Measurements from ENCODE around the gene CIP2A.
"Not testable (repeated sequence)": the region's sequence is repeated elsewhere in the genome, so short reads cannot be mapped to it uniquely, and the experiment has no call there.

CIP2A gene

GRCh38 chr3:108589081-108589997, at the start of gene CIP2A, which contains the start of gene DZIP3:
TSS of gene CIP2A (minus strand) at chr3:108589438. CDS start at chr3:108589375, 63 bp downstream.
TSS of gene DZIP3 (plus strand) at chr3:108589722. CDS start at chr3:108605407, 15,685 bp downstream.
- peak; percentile 72 for DNase-seq

DNA sequence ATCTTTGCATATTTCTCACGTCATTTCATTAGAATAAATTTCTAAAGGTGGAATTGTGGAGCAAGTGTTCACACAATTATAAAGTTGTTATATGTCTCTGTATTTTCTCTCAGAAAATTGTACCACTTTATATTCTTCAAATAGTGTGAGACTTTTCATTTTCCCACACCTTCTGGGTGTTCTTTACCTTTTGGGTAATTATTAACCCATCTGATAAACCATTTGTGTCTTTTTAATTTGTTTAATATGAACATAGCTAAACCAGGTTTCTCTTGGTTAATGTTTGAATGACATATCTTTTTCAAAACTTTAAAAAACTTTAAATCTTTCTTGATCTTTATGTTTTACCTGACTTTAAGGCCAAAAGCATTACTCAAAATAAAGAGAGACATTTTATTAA, 40.7 kb upstream of the CIP2A start:
- no peak for DNase-seq

DNA sequence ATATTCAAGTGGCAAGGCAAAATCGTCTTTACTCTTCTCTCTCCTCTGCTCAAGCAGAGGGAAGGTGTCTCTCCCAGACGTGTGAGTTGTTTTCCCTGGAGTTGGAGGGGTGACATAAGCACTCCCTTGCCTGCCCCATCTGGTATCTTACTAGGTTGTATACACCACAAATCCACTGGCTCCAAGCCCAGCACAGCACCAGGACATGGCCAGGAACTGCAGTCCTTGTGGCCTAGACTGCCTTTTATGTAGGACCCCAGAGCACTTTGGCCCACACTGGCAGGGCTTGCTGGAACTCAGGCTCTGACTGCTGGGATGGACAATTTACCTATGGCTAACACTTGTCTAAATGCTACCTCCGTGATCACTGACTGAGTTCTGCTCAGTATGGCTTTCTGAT, 34.3 kb upstream of the CIP2A start:
- no peak for DNase-seq

GRCh38 chr3:108620250-108620649, 31.0 kb upstream of the CIP2A start:
- DNase-seq: no peak

DNA sequence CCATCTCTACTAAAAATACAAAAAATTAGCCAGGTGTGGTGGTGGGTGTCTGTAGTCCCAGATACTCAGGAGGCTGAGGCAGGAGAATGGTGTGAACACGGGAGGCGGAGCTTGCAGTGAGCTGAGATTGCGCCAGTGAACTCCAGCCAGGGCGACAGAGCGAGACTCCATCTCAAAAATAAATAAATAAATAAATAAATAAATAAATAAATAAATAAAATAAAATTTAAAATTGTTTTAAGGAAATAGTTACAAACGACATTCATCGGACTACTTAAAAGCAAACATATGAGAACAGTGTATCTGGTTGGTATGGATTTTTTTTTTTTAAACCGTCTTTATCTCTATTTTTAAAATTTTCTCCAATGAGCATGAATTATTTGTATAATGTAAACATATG, 26.9 kb upstream of the CIP2A start:
- not testable (repeated sequence) for DNase-seq

DNA sequence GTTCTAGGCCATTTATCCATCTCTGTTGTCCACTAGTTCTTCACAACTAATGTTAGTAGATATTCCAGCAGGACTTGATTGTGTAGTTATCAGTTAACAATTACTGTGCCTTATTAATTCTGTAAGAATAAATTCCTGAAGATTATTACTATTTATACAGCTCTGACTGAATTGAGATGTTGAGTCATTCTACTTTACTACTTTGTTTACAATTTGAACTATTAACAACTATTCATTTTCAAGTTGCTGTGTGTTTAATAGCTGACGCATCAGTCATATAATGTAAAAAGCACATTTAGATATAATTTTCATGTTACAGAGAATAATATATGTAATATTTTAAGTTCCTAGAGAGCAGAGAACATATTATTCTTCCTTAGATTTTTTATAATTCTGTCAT, 21.4 kb upstream of the CIP2A start:
- DNase-seq: no peak

DNA sequence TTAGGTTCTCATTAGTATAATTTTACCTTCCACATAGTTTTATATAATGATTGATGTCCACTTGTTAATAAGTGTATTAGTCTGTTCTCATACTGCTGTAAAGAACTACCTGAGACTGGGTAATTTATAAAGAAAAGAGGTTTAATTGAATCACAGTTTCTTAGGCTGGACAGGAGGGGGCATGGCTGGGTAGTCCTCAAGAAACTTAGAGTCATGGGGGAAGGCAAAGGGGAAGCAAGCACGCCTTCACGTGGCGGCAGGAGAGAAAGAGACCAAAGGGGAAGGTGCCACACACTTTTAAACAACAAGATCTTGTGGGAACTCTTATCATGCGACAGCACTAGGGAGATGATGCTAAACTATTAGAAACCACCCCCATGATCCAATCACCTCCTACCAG, 19.5 kb upstream of the CIP2A start:
- DNase-seq: no peak

GRCh38 chr3:108605491-108605890, 16.3 kb upstream of the CIP2A start:
- DNase-seq: no peak

DNA sequence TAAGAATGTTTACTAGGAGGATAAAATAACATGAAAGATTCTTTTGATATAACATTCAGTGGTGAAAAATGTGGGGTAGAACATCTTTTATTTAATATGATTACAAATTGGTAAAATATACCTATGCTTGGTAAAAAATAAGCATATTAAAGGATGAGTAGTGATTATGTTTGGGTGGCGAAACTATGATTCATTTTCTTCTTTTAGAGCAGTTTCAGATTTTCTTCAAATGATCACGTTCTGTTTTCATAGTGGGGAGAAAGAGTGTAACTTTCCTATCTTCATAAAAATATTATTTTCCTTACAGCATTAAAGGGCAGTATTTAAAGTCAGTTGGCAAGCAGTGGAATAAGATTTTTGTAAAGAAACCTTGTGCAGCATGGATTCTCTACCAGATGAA, 15.8 kb upstream of the CIP2A start:
- DNase-seq: no peak

- no peak for DNase-seq
Measured at GRCh38 chr3:108603691-108604090, 14.5 kb upstream of the CIP2A start.

DNA sequence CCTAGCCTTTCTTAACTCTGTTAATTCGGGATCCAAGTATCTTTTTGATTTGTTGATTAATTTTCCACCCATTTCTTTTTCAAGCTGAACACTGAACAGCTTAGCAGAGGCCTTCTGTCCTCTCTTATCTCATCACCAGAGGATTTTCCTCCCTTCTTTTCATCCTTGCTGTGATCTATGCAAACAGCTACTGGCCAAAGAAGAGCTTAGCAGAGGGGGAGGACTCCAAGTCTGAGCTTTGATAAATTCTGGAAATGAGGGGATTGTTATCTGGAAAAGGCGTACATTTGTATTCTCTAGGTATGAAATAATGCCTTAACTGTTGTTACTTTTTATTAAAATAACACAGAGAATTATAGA, 13.7 kb upstream of the CIP2A start:
- DNase-seq: no peak

- no peak for DNase-seq
Measured at GRCh38 chr3:108602249-108602934, 13.2 kb upstream of the CIP2A start.

DNA sequence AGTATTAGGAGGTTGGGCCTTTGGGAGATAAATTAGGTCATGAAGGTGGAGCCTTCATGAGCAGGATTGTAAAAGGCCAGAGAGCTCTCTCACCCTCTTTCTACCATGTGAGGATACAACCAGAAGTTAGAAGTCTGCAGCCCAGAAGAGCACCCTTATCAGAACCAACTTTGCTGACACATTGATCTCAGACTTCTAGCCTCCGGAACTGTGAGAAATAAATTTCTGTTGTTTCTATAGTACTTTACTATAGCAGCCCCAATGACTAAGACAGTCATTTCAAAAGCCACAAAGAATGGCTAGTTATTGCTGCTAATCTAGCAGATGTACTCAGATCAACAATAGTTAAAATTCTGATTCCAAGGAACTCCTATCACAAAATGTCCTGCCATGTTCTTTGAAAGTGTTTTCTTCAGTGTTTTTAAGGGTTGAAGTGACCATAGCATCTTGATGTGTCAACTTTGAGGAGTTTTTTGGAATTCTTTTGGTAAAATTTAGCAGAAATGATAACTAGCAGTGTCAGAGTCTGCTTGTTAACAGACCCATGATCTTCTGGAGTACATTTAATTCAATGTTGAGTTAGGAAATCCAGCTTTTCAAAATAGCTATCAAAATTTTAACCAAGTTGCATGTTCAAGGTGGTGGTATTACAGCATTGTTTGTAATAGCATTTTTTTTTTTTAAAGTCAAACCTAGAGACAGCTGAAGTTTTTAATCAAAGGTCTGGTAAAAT, 10.6 kb upstream of the CIP2A start:
- no peak for DNase-seq

- no peak for DNase-seq
Measured at GRCh38 chr3:108598375-108598774, 9.1 kb upstream of the CIP2A start.

GRCh38 chr3:108595321-108595720, 6.1 kb upstream of the CIP2A start:
- DNase-seq: no peak

GRCh38 chr3:108590460-108590859, 1.2 kb upstream of the CIP2A start:
- no peak for DNase-seq

- no peak for DNase-seq
Measured at GRCh38 chr3:108589998-108590323, 723 bp upstream of the CIP2A start.

DNA sequence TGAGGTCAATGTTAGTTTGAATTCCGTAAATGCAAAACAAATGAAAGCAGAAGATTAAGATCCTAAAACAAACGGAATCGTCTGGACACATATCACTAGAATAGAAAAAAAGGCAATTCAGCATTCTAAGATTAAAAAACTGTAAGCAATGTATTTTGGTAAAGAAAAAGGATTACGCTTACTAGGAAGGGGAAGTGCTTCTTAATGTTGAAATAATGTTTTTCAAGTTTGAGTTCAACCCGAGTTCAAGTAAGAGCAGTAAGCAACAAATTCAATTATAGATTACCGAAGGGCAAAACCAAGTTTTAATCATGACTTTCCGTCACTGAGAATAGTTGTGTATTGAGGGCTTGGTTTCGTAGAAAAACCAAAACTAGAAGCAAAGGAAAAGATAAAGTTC, 637 bp downstream of the CIP2A start:
- no peak for DNase-seq

DNA sequence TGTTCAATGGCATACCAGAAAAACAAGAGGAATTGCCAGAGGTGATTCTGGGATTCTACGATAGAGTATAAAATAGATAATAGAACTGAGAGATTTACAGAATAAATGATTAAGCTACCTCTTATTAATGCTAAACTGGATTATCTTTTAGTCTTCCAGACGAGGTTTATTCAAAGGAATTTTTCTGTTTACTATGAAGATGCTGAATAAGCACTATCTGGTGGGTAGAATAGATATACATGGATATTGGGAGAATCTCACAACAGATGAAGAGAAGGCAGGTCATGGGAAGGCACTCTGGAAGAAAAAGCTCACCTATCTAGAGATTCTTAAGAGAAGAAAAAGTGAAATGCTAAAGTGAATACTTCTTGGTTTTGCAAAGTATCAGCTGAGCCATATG, 11.2 kb downstream of the CIP2A start:
- DNase-seq: no peak

DNA sequence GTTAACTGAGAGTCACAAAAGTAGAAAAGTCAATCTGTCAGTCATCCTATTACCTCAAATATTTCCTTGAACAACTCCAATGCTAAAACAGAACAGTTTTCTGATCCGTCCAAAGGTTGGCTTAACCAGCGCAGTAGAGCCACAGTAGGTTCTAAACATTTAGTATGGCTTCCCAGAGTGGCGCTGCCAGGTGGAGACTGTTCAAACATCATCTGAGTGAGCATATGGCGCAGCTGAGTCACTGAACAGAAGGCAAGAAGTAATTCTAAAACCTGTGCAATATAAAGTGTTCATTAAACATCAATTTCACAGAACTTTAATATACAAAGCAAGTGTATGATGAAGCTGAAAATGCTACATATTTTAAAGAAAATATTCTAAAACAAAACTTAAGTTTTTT, 19.9 kb downstream of the CIP2A start:
- DNase-seq: no peak

DNA sequence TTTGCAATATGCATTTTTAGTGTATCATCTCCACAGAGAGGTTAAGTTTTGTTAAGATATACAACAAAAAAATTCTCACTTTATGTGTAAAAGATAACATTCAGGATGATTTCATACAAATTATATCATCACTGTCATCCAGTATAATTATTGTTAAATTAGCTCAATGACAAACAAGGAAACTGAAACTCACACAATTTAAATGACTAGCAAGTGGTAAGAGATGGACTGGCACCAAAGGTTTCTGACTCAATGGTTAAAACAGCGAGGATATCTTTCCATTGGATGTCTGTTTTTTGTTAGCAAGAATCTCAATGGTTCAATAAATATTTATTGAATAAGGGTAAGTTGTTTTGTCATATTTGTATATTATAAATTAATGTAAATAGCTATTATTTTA, 22.6 kb downstream of the CIP2A start:
- DNase-seq: no peak

DNA sequence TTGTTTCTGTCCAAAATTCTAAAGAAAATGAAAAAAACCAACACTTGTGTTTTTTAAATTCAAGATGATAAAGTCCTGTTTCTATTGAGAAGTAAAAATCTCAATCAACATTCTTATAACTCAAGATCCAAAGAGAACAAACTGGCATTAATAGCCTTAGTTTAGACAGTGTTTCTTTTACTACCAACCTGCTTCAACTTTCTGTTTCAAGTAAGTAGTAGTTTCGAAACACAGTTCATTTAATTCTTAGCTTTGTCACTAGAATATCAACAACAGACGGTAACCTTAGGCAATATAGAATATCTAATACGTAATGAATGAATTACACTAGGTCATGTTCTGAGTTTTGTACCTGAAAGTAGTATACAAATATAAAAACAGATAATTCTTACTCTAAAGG, 23.7 kb downstream of the CIP2A start:
- no peak for DNase-seq

GRCh38 chr3:108564564-108564963, 24.7 kb downstream of the CIP2A start:
- DNase-seq: no peak

- no peak for DNase-seq
Measured at GRCh38 chr3:108562565-108562964, 26.7 kb downstream of the CIP2A start.

Measured in stimulated activated CD4-positive, alpha-beta T cell treated with anti-CD3 and anti-CD28 coated beads, Interleukin-12 subunit alpha, Interleukin-12 subunit beta, amount 100 ng/mL, for 4 hours (primary cell).